ENCODE data around the gene KIF16B. TPM values are rescaled to one million over a fixed set of nuclear protein-coding genes. Genes with fewer than 3 reads are reported as not detected.

The KIF16B gene
- total RNA-seq, 1 donor from 2014 or later, result 27.0 TPM

DNA sequence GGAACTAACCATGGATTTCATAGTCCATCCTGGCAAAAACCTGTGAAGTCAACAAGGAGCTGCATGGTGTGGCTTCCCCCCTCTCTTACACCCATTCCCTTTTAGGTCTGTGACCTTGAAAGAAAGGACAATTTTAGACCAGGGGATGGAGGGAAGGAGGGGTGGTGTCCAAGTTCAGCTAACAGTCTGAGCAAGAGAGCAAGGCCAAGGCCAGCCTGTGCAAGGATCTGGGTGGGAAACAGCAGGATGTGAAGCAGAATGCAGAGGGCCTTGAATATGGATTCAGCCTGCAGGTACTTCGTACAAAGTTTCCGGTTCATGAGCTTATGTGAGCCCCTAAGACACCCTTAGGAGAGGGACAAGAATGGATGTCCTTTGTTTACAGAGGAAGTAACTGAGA is 293.0 kb downstream of the KIF16B start:
- TF ChIP-seq, protein P1, sequence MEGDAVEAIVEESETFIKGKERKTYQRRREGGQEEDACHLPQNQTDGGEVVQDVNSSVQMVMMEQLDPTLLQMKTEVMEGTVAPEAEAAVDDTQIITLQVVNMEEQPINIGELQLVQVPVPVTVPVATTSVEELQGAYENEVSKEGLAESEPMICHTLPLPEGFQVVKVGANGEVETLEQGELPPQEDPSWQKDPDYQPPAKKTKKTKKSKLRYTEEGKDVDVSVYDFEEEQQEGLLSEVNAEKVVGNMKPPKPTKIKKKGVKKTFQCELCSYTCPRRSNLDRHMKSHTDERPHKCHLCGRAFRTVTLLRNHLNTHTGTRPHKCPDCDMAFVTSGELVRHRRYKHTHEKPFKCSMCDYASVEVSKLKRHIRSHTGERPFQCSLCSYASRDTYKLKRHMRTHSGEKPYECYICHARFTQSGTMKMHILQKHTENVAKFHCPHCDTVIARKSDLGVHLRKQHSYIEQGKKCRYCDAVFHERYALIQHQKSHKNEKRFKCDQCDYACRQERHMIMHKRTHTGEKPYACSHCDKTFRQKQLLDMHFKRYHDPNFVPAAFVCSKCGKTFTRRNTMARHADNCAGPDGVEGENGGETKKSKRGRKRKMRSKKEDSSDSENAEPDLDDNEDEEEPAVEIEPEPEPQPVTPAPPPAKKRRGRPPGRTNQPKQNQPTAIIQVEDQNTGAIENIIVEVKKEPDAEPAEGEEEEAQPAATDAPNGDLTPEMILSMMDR (IDR thresholded peaks at IDR 0.05; ENCODE audit: partially characterized antibody, unreplicated experiment), result no peak
- no peaks in the 10 kb centered on the region for H3K4me1 Mint-ChIP-seq (ENCODE audit: low read depth, unreplicated experiment)
- H3K27me3 Mint-ChIP-seq (ENCODE audit: unreplicated experiment), result peaks cover 4% of the 10 kb centered on the region
- peaks cover 6% of the 10 kb centered on the region for H3K9me3 Mint-ChIP-seq (ENCODE audit: unreplicated experiment)
- DNase-seq, result no peak
- H3K4me3 Mint-ChIP-seq (ENCODE audit: unreplicated experiment), result no peak overlapping the region
- H3K27ac Mint-ChIP-seq (ENCODE audit: unreplicated experiment), result no peak overlapping the region
- H3K36me3 Mint-ChIP-seq (ENCODE audit: unreplicated experiment), result peaks cover 11% of the 10 kb centered on the region

DNA sequence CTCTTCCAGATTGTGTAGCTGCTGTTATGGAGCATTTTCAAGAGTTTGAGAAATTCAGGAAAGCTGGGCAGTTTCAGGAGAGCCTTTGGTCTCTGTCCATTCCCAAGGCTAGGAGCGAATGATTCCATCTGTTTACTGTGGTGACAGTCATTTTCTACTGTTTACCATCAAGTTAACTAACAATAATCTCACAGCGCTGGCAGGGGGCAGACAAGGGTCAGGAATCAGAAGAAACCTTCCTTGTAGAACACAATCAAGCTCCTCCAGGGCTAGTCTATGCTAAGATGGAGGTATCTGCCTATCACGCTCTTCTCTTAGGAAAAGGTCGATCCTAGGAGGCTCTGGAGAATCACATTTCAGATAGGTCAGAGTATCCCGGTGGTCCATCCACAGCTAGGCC is 293.9 kb downstream of the KIF16B start:
- Mint-ChIP-seq H3K4me3 (ENCODE audit: unreplicated experiment) (no peak overlapping the region), H3K4me1 (ENCODE audit: low read depth, unreplicated experiment) (no peaks in the 10 kb centered on the region), H3K36me3 (ENCODE audit: unreplicated experiment) (peaks cover 11% of the 10 kb centered on the region), H3K27me3 (ENCODE audit: unreplicated experiment) (peaks cover 2% of the 10 kb centered on the region), H3K9me3 (ENCODE audit: unreplicated experiment) (peaks cover 6% of the 10 kb centered on the region), H3K27ac (ENCODE audit: unreplicated experiment) (no peak overlapping the region)
- TF ChIP-seq, protein P1 (IDR thresholded peaks at IDR 0.05; ENCODE audit: partially characterized antibody, unreplicated experiment), result no peak
- DNase-seq, result no peak

DNA sequence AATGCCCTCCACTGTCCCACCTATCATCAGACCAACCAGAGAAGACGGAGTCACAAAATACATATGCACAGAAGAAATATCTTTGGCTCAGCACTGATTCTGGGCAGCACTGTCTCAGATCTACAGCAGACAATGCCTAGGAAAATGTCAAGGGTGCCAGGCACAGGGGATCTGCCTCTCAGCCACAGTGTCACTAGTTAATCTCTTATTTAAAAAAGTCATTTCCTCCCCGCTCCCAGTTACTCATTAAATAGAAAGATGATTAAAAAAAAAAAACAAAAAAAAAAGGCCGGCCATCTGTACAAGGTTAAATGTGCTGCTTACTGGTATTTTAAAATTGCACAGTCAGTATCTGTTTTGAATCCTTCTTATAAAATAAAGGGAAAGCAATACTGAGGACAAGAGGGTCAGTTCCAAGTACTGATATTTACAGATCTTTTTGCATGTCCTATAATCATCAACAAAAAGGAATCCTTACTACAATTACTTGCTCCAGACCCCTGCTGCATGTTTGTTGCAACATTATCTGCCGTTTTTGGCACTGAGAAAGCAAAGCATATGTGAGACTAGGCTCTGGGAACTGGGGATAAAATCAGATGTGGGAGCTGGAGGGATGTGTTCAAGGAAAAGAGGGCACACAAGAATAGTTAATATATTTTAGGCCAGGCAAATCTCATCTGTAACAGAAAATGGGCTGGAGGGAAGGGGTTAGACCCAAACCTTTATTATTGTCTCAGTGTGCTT is 299.3 kb downstream of the KIF16B start:
- no peak for DNase-seq
- H3K27me3 Mint-ChIP-seq (ENCODE audit: unreplicated experiment), result no peaks in the 10 kb centered on the region
- peaks cover 4% of the 10 kb centered on the region for H3K9me3 Mint-ChIP-seq (ENCODE audit: unreplicated experiment)
- peaks cover under 1% of the 10 kb centered on the region for H3K36me3 Mint-ChIP-seq (ENCODE audit: unreplicated experiment)
- no peak overlapping the region for H3K27ac Mint-ChIP-seq (ENCODE audit: unreplicated experiment)
- TF ChIP-seq, protein P1 (IDR thresholded peaks at IDR 0.05; ENCODE audit: partially characterized antibody, unreplicated experiment), result no peak
- no peak overlapping the region for H3K4me3 Mint-ChIP-seq (ENCODE audit: unreplicated experiment)
- no peaks in the 10 kb centered on the region for H3K4me1 Mint-ChIP-seq (ENCODE audit: low read depth, unreplicated experiment)

DNA sequence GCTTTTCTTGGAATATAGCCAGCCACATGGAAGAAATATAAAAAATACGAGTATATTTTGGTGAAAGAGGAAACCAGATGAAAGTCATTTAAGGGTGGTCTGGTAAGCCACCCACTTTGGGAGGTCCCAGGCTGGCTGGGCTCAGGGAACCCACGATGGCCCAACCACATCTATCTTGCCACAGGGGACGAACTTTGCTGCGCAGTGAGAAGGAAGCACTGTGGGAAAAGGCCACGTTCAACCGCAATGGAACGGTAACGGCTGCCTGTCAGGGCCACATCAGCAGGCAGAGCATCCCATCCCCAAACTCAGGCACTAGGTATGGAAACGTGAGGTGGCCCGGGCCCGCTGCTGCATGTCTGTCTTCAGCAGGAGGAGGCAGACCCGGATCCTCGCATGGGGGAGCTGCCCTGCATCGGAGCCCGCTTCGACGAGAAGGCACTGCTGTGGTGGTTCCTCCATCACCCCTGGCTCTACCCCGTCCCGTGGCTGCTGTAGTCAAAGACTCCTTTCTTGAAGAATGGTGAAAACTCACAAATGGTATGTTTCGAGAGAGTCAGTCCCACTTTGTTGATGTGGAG is 300.4 kb downstream of the KIF16B start:
- no peak overlapping the region for H3K27ac Mint-ChIP-seq (ENCODE audit: unreplicated experiment)
- H3K4me1 Mint-ChIP-seq (ENCODE audit: low read depth, unreplicated experiment), result no peaks in the 10 kb centered on the region
- TF ChIP-seq, protein P1 (IDR thresholded peaks at IDR 0.05; ENCODE audit: partially characterized antibody, unreplicated experiment), result no peak
- no peak overlapping the region for H3K4me3 Mint-ChIP-seq (ENCODE audit: unreplicated experiment)
- H3K27me3 Mint-ChIP-seq (ENCODE audit: unreplicated experiment), result no peaks in the 10 kb centered on the region
- no peak for DNase-seq
- peaks cover 4% of the 10 kb centered on the region for H3K36me3 Mint-ChIP-seq (ENCODE audit: unreplicated experiment)
- peaks cover 2% of the 10 kb centered on the region for H3K9me3 Mint-ChIP-seq (ENCODE audit: unreplicated experiment)

- Mint-ChIP-seq H3K27me3 (ENCODE audit: unreplicated experiment) (no peaks in the 10 kb centered on the region), H3K4me1 (ENCODE audit: low read depth, unreplicated experiment) (no peaks in the 10 kb centered on the region), H3K9me3 (ENCODE audit: unreplicated experiment) (peaks cover 5% of the 10 kb centered on the region), H3K36me3 (ENCODE audit: unreplicated experiment) (peaks cover 13% of the 10 kb centered on the region), H3K4me3 (ENCODE audit: unreplicated experiment) (no peak overlapping the region), H3K27ac (ENCODE audit: unreplicated experiment) (no peak overlapping the region)
- TF ChIP-seq, protein P1 (IDR thresholded peaks at IDR 0.05; ENCODE audit: partially characterized antibody, unreplicated experiment), result no peak
- no peak for DNase-seq
These were observed 301.8 kb downstream of the KIF16B start for GRCh38 chr20:16271450-16271849.
